PC-3 (cell line): ENCODE results near the gene FUT4. TPM values are rescaled to one million over a fixed set of nuclear protein-coding genes. Genes with fewer than 3 reads are reported as not detected.

Experiments
- ATAC-seq: fragments of 200-7000 bp; cut with Tn5 transposase; 2 replicates; pipeline ENCODE4 v1.9.1; 2020; ENCODE audit warnings: mild to moderate bottlenecking, moderate library complexity
- BruUV-seq: library from RNA; stranded (reverse); fragments of 400-500 nt; replicated peaks from 2 replicates; lab custom pipeline; 2021; lab: Mats Ljungman, UMichigan
- CTCF ChIA-PET: fragments of 300-600 bp; sonication (Branson Sonifier 250); formaldehyde crosslinking; loops from one replicate; lab custom pipeline; 2022; ENCODE audit warnings: antibody characterized with exemption; lab: Charles Lee
- POLR2A ChIA-PET: fragments of 300-600 bp; sonication (Branson Sonifier 250); formaldehyde crosslinking; loops from one replicate; lab custom pipeline; 2022; ENCODE audit warnings: antibody characterized with exemption; ENCODE audit not compliant: unreplicated experiment; lab: Charles Lee
- DNase-seq: peaks from one replicate; pipeline ENCODE4 v3.0.0-alpha.2; 2015
- H2AFZ ChIP-seq: fragments of 300-600 bp; sonication (generic); 2 replicates; pipeline ENCODE4 v1.6.0; 2016; ENCODE audit warnings: antibody characterized with exemption, low read length
- H3F3A ChIP-seq: fragments of 300-600 bp; sonication (generic); one replicate; pipeline ENCODE4 v1.6.0; 2017; ENCODE audit warnings: antibody characterized with exemption, low read length, control low read depth, mild to moderate bottlenecking; ENCODE audit not compliant: unreplicated experiment
- H3K27ac ChIP-seq: fragments of 300-600 bp; sonication (generic); 2 replicates; pipeline ENCODE4 v1.5.1; 2016; ENCODE audit warnings: mild to moderate bottlenecking, low read length
- H3K27me3 ChIP-seq: fragments of 300-600 bp; sonication (generic); 2 replicates; pipeline ENCODE4 v1.6.1; 2016; ENCODE audit warnings: low read length, mixed read lengths
- H3K36me3 ChIP-seq: fragments of 300-600 bp; sonication (generic); 2 replicates; pipeline ENCODE4 v1.6.1; 2016; ENCODE audit warnings: low read depth, mixed run types, low read length, mixed read lengths
- H3K4me1 ChIP-seq: fragments of 300-600 bp; sonication (generic); 2 replicates; pipeline ENCODE4 v1.5.1; 2016; ENCODE audit warnings: low read length; ENCODE audit not compliant: insufficient read depth
- H3K4me2 ChIP-seq: fragments of 300-600 bp; sonication (generic); 2 replicates; pipeline ENCODE4 v1.6.0; 2016; ENCODE audit warnings: low read length
- H3K4me3 ChIP-seq: fragments of 300-600 bp; sonication (generic); 2 replicates; pipeline ENCODE4 v1.5.1; 2016; ENCODE audit warnings: mild to moderate bottlenecking, low read length, mixed read lengths
- H3K79me2 ChIP-seq: fragments of 300-600 bp; sonication (generic); 2 replicates; pipeline ENCODE4 v1.6.1; 2017; ENCODE audit warnings: low read length, mixed read lengths
- H3K9ac ChIP-seq: fragments of 300-600 bp; sonication (generic); 2 replicates; pipeline ENCODE4 v1.6.0; 2016; ENCODE audit warnings: mild to moderate bottlenecking, low read length
- H3K9me2 ChIP-seq: fragments of 300-600 bp; sonication (generic); replicated peaks from 2 replicates; pipeline ENCODE4 v1.6.1; 2016; ENCODE audit warnings: mixed run types, low read length, mixed read lengths
- H3K9me3 ChIP-seq: fragments of 300-600 bp; sonication (generic); 2 replicates; pipeline ENCODE4 v1.6.1; 2016; ENCODE audit warnings: low read length, mixed read lengths
- H4K20me1 ChIP-seq: fragments of 300-600 bp; sonication (generic); 2 replicates; pipeline ENCODE4 v1.6.1; 2016; ENCODE audit warnings: low read length, mixed read lengths
- EZH2 ChIP-seq: fragments of 300-600 bp; sonication (generic); IDR thresholded peaks from one replicate; pipeline ENCODE4 v1.6.1; 2017; ENCODE audit warnings: antibody characterized with exemption, mild to moderate bottlenecking, low read length; ENCODE audit not compliant: unreplicated experiment
- EZH2phosphoT487 ChIP-seq: fragments of 300-600 bp; sonication (generic); IDR thresholded peaks from 2 replicates; pipeline ENCODE4 v1.6.1; 2018; ENCODE audit warnings: mild to moderate bottlenecking, antibody characterized with exemption, low read length, borderline replicate concordance
- intact Hi-C: fragments of 100-400 bp; cut with micrococcal nuclease; formaldehyde crosslinking; loops from 2 replicates; pipeline ENCODE4 v1.9.0; 2023
- total RNA-seq: library from RNA; depleted of rRNA; stranded (reverse); fragments of >200 nt; gene quantifications from 2 replicates; pipeline ENCODE4 v1.2.3, GENCODE V29; 2014
- TF ChIP-seq, protein P1 (sequence below): fragments of 300-600 bp; sonication (generic); conservative IDR thresholded peaks from 2 replicates; pipeline ENCODE4 v1.5.1; 2017; ENCODE audit warnings: antibody characterized with exemption, low read depth, mild to moderate bottlenecking, low read length

Gene FUT4
- total RNA-seq, 1 experiment from 2014 or later = 2.8 TPM

DNA sequence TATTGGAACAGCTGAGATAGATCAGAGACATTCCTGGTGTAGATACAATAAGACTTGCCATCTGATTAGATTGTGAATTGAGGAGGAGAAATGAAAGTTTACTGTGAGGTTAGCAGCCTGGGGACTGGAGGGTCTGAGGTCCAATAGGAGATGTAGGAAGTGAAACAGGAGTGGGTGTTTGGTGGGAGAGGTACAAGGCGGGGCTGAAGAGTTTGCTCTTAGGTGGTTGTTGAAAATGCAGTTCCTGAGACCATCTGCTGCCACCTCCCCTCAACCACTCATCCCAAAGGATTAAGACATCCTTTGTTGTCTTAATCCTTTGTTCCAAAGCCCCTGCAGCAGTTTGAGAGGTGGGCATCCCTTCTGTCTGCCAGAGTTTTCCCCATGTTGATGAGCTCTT, 38.2 kb downstream of the FUT4 start:
- BruUV-seq = no TSS peak
- Histone ChIP-seq H2AFZ (no peak overlapping the region), H3K79me2 (no peaks in the 10 kb centered on the region), H3K36me3 (no peaks in the 10 kb centered on the region), H3F3A (no peaks in the 10 kb centered on the region), H3K9ac (no peak overlapping the region), H3K9me2 (no peaks in the 10 kb centered on the region), H3K27me3 (no peaks in the 10 kb centered on the region), H3K4me1 (no peaks in the 10 kb centered on the region), H4K20me1 (no peaks in the 10 kb centered on the region), H3K27ac (no peak overlapping the region), H3K4me2 (no peak overlapping the region), H3K9me3 (no peaks in the 10 kb centered on the region), H3K4me3 (no peak overlapping the region)
- DNase-seq (no peak), ATAC-seq (no peak)
- intact Hi-C loops = no loop called here
- ChIA-PET POLR2A (no interaction called here), CTCF (no interaction called here)
- TF ChIP-seq EZH2phosphoT487 = no peak
- TF ChIP-seq, protein P1, sequence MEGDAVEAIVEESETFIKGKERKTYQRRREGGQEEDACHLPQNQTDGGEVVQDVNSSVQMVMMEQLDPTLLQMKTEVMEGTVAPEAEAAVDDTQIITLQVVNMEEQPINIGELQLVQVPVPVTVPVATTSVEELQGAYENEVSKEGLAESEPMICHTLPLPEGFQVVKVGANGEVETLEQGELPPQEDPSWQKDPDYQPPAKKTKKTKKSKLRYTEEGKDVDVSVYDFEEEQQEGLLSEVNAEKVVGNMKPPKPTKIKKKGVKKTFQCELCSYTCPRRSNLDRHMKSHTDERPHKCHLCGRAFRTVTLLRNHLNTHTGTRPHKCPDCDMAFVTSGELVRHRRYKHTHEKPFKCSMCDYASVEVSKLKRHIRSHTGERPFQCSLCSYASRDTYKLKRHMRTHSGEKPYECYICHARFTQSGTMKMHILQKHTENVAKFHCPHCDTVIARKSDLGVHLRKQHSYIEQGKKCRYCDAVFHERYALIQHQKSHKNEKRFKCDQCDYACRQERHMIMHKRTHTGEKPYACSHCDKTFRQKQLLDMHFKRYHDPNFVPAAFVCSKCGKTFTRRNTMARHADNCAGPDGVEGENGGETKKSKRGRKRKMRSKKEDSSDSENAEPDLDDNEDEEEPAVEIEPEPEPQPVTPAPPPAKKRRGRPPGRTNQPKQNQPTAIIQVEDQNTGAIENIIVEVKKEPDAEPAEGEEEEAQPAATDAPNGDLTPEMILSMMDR = no peak
- TF ChIP-seq EZH2 = no peak

DNA sequence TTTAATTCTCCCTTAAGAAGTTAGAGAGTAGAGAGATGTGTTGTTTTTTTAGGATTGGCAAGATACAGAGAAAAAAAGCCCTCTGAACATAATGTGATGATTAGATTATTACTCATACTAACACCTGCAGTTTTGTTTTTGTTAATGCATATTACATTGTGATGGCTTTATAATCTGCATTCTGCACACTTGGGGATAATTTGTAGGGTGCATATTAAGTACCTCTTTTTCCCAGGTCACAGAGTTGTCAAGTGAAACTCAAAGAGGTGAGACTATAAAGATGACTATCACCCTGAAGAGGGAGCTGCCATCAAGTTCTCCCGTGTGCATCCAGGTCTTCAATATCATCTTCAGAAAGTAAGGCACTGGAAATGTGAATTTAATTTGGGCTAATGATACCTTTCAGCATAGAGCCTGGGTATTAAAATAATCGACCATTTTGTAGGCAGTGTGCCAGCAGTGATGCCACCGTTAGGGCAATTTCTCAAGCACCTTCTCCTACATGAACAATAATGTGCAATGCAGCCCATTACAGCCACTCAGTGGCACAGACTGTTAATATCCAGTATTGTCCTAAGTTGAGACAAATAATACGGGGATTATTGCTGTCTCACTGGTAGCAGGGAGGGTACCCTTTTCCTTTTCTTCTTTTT, 39.6 kb downstream of the FUT4 start:
- ChIA-PET POLR2A (interaction anchor here (0.6 kb wide), 1 partner anchor 59 kb away, joined by 3 read pairs; no protein-coding TSS in a partner anchor), CTCF (no interaction called here)
- H3K4me1 ChIP-seq = no peaks in the 10 kb centered on the region
- no peaks in the 10 kb centered on the region for H4K20me1 ChIP-seq
- H3K4me3 ChIP-seq = no peak overlapping the region
- H3K27me3 ChIP-seq = no peaks in the 10 kb centered on the region
- no peaks in the 10 kb centered on the region for H3F3A ChIP-seq
- no peak for ATAC-seq
- intact Hi-C loops = no loop called here
- no peaks in the 10 kb centered on the region for H3K36me3 ChIP-seq
- H2AFZ ChIP-seq = no peak overlapping the region
- H3K4me2 ChIP-seq = no peak overlapping the region
- H3K9me2 ChIP-seq = no peaks in the 10 kb centered on the region
- no peaks in the 10 kb centered on the region for H3K79me2 ChIP-seq
- DNase-seq = no peak
- no peaks in the 10 kb centered on the region for H3K9me3 ChIP-seq
- no peak overlapping the region for H3K9ac ChIP-seq
- H3K27ac ChIP-seq = no peak overlapping the region
- no TSS peak for BruUV-seq
- TF ChIP-seq EZH2phosphoT487 = no peak
- TF ChIP-seq, protein P1 = no peak
- TF ChIP-seq EZH2 = no peak

- POLR2A ChIA-PET = interaction anchor here (0.6 kb wide), 1 partner anchor 60 kb away, joined by 3 read pairs; no protein-coding TSS in a partner anchor
- Histone ChIP-seq H3K4me2 (no peak overlapping the region), H3K4me3 (no peak overlapping the region), H3K9me3 (no peaks in the 10 kb centered on the region), H3K36me3 (no peaks in the 10 kb centered on the region), H3F3A (no peaks in the 10 kb centered on the region), H4K20me1 (no peaks in the 10 kb centered on the region), H3K4me1 (no peaks in the 10 kb centered on the region), H3K9ac (no peak overlapping the region), H3K27me3 (no peaks in the 10 kb centered on the region), H2AFZ (no peak overlapping the region), H3K79me2 (no peaks in the 10 kb centered on the region), H3K27ac (no peak overlapping the region), H3K9me2 (no peaks in the 10 kb centered on the region)
- TF ChIP-seq EZH2 = no peak
- TF ChIP-seq EZH2phosphoT487 = no peak
- TF ChIP-seq, protein P1 = no peak
- no peak for ATAC-seq
- intact Hi-C loops = no loop called here
- no TSS peak for BruUV-seq
- CTCF ChIA-PET = no interaction called here
- no peak for DNase-seq
These were observed 40.3 kb downstream of the FUT4 start for GRCh38 chr11:94583866-94584500.
